NCI-H748 (cell line): Measurements from ENCODE around the gene B4GALNT4.
A peak's percentile ranks its signal among the peaks of the same experiment; 100 is the strongest.
"Not testable (repeated sequence)": the region's sequence is repeated elsewhere in the genome, so short reads cannot be mapped to it uniquely, and the experiment has no call there.

Experiments used
- DNase-seq: peaks from one replicate; lab custom pipeline; 2025; ENCODE audit not compliant: unreplicated experiment; lab: John Stamatoyannopoulos, UW

B4GALNT4 gene

DNA sequence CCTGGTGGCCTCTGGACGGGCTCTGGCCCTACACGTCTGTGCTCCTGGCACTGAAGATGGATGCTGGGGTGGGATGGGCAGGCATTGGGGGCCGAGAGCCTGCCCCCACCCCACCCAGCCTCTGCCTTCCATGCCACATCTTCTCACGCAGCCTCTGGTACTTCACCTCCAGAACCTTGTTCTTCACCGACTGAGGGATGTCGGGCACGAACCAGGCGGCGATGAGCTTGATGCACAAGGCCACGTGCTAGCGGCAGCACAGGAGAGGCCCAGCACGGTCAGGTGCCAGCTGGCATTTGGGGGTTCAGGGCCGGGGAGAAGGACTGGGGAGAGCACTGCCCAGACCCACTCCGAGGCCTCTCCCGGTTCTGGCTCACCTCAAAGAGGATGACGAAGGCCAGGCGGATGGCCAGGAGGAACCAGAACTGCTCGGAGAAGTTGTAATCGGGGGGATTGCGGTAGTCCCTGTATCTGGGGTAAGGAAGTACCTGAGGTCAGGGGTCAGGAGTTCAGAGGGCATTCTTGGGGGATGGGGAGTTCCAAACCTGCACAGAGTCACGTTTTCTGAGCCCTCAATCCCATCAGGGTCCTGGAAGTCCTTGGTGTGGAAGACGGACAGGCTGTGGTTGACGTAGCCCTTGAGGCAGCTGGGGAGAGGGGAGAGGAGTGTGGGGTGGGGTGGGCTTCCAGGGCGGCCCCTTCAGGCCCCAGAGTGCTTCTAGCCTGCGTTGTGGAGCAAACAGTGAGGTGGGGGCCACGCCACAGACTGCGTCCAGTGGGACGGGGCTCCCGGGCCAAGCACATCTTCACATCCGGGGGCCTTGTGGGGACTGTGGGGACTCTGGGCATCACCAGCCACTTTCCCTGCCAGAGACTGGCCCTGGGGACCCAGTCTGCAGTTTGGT, 49.3 kb downstream of the B4GALNT4 start:
- no peak for DNase-seq

DNA sequence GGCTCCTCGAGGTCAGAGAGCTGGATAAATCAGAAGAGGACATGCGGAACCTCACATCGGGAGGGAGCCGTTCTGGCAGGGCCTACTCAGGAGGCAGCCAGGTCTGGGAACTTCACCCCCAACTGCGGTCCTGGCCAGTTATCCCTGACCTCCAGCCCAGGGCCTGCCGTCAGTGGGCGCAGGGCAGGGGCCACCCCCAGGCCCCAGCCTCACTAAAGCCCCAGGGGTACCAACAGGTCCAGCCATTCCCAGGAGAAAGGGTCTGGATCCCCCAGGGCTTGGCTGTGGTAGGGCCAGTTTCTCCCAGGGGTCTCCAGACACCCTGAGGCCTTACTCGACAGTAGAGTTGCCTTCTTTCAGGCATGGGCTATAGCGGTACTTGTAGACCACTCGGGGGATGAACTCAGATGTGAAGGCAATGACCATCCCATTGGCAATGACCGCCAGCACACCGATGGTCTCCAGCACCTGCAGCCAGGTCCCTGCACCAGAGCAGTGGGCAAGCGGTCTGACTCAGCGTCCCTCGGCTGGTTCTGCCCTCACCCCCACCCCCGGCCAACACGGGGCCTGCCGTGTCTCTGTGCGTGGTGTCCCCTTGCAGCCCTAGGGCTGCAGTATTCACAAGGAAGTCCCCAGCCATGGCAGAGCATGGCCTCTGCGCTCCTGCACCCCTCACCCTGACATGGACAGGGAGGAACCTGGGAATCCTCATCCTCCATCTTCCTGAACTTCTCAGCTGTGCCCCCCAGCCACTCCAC, 50.1 kb downstream of the B4GALNT4 start:
- no peak for DNase-seq

DNA sequence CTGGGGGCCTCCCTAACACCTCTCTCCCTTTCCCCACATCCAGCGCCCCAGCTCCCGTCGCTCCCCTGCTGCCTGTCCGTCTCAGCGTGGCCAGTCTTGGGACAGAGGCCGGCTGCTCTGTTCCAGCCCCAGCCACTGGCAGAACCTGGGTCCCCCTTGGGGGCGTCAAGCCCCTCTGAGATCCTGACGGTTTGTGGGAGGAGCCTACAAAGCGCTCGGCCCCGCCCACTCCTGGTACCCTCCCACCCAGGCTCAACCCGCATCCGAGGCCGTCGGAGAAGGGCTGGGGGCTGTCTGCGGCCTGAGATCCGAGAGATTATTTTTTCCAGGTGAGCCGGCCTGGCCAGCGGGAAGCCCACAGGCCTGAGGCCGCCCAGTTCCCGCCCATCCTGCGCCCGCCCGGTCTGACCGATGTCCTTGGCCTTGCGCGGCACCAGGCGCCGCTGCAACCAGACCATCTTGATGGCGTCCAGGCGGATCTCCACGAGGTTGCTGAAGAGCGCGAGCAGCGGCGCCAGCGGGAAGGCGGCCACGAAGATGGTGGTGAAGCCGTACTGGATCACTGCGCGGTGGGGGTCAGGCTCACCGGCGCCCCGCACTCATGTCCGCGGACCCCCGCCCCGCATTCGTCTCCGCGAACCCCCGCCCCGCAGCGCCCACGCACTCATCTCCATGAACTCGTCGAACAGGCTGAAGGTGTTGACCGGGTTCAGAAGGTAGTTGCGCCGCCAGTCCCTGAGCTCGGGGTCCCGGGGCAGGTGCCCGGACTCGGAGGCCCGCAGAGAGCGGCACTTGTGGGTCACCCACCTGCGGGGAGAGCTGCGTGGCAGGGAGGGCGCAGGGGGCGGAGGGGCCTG, 51.0 kb downstream of the B4GALNT4 start:
- DNase-seq = no peak

GRCh38 chr11:420911-421321, 51.6 kb downstream of the B4GALNT4 start:
- DNase-seq = no peak

DNA sequence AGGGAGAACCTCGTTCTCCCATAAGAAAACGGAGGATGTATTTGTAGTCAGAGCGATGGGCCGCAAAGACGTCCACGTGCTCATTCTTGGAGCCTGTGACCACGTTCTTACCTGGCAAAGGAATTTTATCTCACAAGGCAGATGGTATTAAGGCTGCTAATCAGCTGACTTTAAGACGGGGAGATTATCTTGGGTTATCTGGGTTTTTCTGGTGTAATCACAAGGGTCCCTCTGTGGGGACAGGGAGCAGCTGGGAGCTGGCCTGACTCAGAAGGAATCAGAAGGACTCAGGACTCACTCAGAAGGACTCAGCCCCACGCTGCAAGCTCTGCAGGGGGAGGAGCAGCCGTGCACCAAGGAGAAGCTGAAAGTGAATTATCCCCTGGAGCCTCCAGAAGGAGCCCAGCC, 53.0 kb downstream of the B4GALNT4 start:
- no peak for DNase-seq

- no peak for DNase-seq
These were observed 54.9 kb downstream of the B4GALNT4 start for GRCh38 chr11:424232-424631.

- not testable (repeated sequence) for DNase-seq
These were observed 55.5 kb downstream of the B4GALNT4 start for GRCh38 chr11:424766-425165.

GRCh38 chr11:425301-425700, 56.0 kb downstream of the B4GALNT4 start:
- no peak for DNase-seq

DNA sequence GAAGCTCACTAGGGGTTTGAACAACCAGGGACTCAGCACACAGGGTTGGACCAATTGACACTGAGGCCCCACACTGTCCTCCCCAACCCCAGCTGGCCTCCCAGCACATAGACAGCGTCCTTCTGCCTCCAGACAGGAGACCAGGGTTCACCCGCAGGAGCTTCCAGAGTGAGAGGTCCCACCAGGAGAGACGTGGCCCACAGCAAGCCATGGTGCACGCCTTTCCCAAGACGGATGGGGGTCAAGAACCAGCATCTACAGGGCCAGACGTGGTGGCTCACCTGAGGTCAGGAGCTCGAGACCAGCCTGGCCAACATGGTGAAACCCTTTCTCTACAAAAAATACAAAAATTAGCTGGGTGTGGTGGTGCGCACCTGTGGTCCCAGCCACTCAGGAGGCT, 57.6 kb downstream of the B4GALNT4 start:
- no peak for DNase-seq

GRCh38 chr11:428295-428694, 59.0 kb downstream of the B4GALNT4 start:
- DNase-seq = no peak

GRCh38 chr11:429391-429790, 60.1 kb downstream of the B4GALNT4 start:
- no peak for DNase-seq

DNA sequence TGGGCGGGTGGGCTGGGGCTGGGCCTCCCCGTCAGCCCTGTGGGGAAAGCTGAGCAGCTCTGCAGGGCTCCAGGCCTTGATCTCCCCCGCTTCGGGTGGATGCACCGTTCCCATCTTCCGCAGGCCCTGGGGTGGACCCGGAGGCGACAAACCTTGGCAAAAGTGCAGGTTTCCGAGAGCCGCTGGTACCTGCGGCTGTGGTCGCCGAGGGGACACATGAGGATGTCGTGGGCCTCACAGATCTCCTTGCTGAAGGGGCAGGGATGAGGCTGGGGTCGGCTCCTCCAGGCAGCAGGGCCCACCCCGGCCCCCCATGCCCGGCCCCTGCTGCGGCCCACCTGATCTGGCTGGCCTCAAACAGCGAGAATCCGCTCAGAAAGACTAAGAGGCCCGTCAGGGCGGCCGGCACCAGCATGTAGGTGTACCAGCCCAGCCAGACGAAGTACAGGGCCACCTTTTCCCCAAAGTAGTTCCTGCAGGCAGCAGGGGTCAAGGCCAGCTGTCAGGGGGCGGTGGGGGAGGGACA, 60.7 kb downstream of the B4GALNT4 start:
- peak; percentile 14 for DNase-seq
